HS-27A (cell line): ENCODE results near the gene SPOPL.
"Not testable (repeated sequence)": the region's sequence is repeated elsewhere in the genome, so short reads cannot be mapped to it uniquely, and the experiment has no call there.

Experiments
- DNase-seq: peaks from one replicate; pipeline ENCODE4 v3.0.0-alpha.2; 2012; ENCODE audit warnings: low read depth, missing footprints

SPOPL gene

GRCh38 chr2:138523673-138524042 is 22.1 kb downstream of the SPOPL start:
- DNase-seq = not testable (repeated sequence)

GRCh38 chr2:138524353-138524752 is 22.8 kb downstream of the SPOPL start:
- DNase-seq = not testable (repeated sequence)

- DNase-seq = no peak
These were observed 30.3 kb downstream of the SPOPL start for GRCh38 chr2:138531913-138532312.

- DNase-seq = no peak
These were observed 33.2 kb downstream of the SPOPL start for GRCh38 chr2:138534791-138535190.

GRCh38 chr2:138536302-138536701 is 34.7 kb downstream of the SPOPL start:
- DNase-seq = no peak

GRCh38 chr2:138536740-138537139 is 35.2 kb downstream of the SPOPL start:
- no peak for DNase-seq

GRCh38 chr2:138537170-138537915 is 35.8 kb downstream of the SPOPL start:
- no peak for DNase-seq

- DNase-seq = not testable (repeated sequence)
These were observed 42.6 kb downstream of the SPOPL start for GRCh38 chr2:138544206-138544605.

- no peak for DNase-seq
These were observed 47.2 kb downstream of the SPOPL start for GRCh38 chr2:138548796-138549195.

- no peak for DNase-seq
These were observed 48.6 kb downstream of the SPOPL start for GRCh38 chr2:138550172-138550571.

GRCh38 chr2:138550670-138551287 is 49.2 kb downstream of the SPOPL start:
- no peak for DNase-seq

- no peak for DNase-seq
These were observed 52.6 kb downstream of the SPOPL start for GRCh38 chr2:138554123-138554522.

GRCh38 chr2:138559641-138560040 is 58.1 kb downstream of the SPOPL start:
- no peak for DNase-seq

GRCh38 chr2:138564586-138565229 is 63.1 kb downstream of the SPOPL start:
- DNase-seq = no peak

- no peak for DNase-seq
These were observed 63.6 kb downstream of the SPOPL start for GRCh38 chr2:138565230-138565598.

GRCh38 chr2:138572318-138572717 is 70.7 kb downstream of the SPOPL start:
- DNase-seq = no peak

- no peak for DNase-seq
These were observed 75.5 kb downstream of the SPOPL start for GRCh38 chr2:138577066-138577465.

GRCh38 chr2:138579556-138579955 is 78.0 kb downstream of the SPOPL start:
- DNase-seq = no peak

GRCh38 chr2:138581909-138582308 is 80.3 kb downstream of the SPOPL start:
- DNase-seq = no peak

GRCh38 chr2:138589663-138590062 is 88.1 kb downstream of the SPOPL start:
- DNase-seq = no peak

- DNase-seq = no peak
These were observed 94.8 kb downstream of the SPOPL start for GRCh38 chr2:138596403-138596802.

GRCh38 chr2:138600732-138601457 is 99.3 kb downstream of the SPOPL start:
- no peak for DNase-seq
